Measurements from ENCODE around the gene ATP1A2.
"Not testable (repeated sequence)": the region's sequence is repeated elsewhere in the genome, so short reads cannot be mapped to it uniquely, and the experiment has no call there.

ATP1A2 gene

DNA sequence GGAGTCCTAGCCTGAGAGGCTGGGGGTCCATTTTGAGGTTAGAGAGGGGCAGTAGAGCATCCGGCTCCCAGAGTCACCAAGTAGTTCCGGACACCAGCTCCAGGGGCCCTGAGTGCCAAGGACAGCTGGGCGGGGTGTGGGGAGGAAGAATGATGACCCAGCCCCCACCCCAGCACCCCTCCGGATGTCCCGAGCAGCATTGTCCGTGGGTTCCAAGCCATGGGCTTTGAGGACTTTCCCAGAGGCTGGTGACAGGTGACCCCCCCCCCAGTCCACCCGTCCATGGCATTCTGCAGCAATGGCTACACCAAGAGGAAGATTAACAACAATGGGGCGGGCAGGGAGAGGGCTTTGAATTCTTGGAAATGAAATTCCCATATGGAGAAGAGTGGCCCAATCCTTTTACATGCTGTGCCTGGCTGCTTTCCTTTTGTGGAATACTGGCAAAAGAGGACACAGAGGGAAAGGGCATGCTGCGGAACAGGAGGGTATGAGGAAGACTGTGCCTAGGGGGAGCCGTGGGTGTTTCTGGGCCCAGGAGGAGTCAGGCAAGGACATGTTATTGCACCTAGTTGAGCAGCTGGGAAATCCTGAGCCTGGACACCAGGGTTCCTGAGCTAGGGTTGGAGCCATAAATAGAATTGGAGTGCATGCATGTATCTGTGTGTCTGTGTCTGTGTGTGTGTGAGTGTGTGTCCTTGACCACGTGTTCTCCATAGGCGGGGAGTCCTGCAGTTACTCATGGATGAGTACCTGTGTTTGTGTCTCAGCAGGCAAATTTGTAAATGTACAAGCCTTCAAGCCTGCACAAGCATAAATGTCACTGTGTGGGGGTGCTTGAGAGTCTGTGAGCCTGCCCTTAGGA is 956 bp downstream of the ATP1A2 start:
- H3K27me3 ChIP-seq (ENCODE audit: low read depth) = no peaks in the 10 kb centered on the region
- no peak overlapping the region for H3K4me3 ChIP-seq
- H3K4me1 ChIP-seq = no peaks in the 10 kb centered on the region
- no peaks in the 10 kb centered on the region for H3K9me3 ChIP-seq
- DNase-seq (ENCODE audit: low spot score in 2 of 2) = no peak
- in situ Hi-C loops (cut with MboI; ENCODE audit: low sequenced_read_pairs) = no loop called here
- no peaks in the 10 kb centered on the region for H3K36me3 ChIP-seq (replicated peaks)

DNA sequence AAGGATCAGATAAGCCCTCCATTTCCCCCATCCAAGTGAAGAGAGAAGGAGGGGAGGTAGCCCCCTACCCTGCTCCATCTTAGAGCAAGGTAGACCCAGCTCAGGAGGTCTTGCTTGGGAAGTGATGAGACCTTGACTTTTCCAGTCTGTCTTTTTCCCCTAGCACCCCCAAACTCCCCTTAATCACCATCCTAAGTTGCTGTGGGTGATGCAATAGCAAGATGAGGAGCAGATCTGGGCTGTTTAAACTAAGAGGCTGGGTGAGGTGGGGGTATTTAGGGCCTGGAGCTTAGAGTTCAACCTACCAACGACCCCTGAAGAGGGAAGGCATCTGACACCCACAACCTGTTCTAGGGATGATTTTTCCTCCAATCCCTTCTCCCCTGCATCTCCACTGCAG is 1.7 kb downstream of the ATP1A2 start:
- Histone ChIP-seq H3K4me1 (no peaks in the 10 kb centered on the region), H3K4me3 (no peak overlapping the region), H3K27me3 (ENCODE audit: low read depth) (no peaks in the 10 kb centered on the region), H3K9me3 (no peaks in the 10 kb centered on the region), H3K36me3 (replicated peaks) (no peaks in the 10 kb centered on the region)
- DNase-seq (ENCODE audit: low spot score in 2 of 2) = no peak
- in situ Hi-C loops (cut with MboI; ENCODE audit: low sequenced_read_pairs) = no loop called here

DNA sequence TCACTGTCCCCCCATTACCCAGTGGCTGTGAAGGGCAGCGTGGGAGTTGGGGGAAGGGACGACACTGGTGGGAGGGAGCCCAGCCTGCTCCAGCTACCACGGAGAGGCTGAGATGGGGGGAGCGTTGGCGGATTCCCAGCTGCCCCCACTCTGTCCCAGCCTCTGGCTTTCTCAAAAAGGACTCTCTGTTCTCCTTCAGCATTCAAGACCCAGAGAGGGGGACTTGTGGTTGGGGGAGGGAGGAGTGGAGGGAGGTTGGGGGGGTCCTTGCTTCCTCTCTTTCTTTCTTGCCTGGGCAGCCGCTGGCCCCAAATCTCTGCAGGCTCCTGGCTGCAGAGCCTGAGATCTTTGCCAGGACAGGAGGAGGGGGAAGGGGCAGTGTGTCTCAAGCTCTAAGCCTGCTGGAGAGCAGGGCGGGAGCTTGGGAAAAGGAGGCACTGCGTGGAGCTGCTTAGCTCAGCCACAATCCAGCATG is 2.2 kb downstream of the ATP1A2 start:
- H3K4me1 ChIP-seq = no peaks in the 10 kb centered on the region
- no peaks in the 10 kb centered on the region for H3K9me3 ChIP-seq
- no peak for DNase-seq (ENCODE audit: low spot score in 2 of 2)
- H3K4me3 ChIP-seq = no peak overlapping the region
- in situ Hi-C loops (cut with MboI; ENCODE audit: low sequenced_read_pairs) = no loop called here
- no peaks in the 10 kb centered on the region for H3K36me3 ChIP-seq (replicated peaks)
- H3K27me3 ChIP-seq (ENCODE audit: low read depth) = no peaks in the 10 kb centered on the region

DNA sequence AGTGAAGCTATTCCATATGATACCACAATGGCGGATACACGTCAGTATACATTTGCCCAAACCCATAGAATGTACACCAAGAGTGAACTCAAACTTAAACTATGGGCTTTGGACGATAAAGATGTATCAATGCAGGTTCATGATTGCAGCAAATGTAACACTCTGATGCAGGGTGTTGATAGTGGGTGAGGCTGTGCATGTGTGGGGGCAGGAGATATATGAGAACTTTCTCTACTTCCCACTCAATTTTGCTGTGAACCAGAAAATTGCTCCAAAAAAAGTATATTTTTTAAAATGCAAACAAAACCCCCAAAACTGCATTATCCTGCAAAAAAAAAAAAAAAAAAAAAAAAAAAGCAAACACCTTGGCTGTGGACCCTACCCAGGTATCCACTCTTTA is 3.4 kb downstream of the ATP1A2 start:
- no peaks in the 10 kb centered on the region for H3K36me3 ChIP-seq (replicated peaks)
- no peak for DNase-seq (ENCODE audit: low spot score in 2 of 2)
- no peaks in the 10 kb centered on the region for H3K4me1 ChIP-seq
- in situ Hi-C loops (cut with MboI; ENCODE audit: low sequenced_read_pairs) = no loop called here
- no peaks in the 10 kb centered on the region for H3K27me3 ChIP-seq (ENCODE audit: low read depth)
- no peak overlapping the region for H3K4me3 ChIP-seq
- no peaks in the 10 kb centered on the region for H3K9me3 ChIP-seq

DNA sequence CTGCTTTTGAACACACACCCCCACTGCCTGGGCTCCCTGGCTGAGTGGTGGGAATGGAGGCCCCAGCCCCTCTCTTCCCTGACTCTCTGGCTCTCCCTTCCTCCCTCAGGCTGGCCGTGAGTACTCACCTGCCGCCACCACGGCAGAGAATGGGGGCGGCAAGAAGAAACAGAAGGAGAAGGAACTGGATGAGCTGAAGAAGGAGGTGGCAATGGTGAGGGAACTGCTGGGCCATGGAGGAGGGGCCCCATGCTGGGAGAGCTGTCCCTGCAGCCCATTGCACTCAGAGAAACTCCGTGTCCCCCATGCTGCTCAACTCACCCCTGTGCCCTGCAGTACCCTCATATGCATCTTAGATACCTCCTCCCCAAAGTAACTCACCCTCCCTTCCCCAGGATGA is 5.2 kb downstream of the ATP1A2 start:
- in situ Hi-C loops (cut with MboI; ENCODE audit: low sequenced_read_pairs) = no loop called here
- Histone ChIP-seq H3K4me3 (no peak overlapping the region), H3K4me1 (no peaks in the 10 kb centered on the region), H3K9me3 (no peaks in the 10 kb centered on the region), H3K27me3 (ENCODE audit: low read depth) (no peaks in the 10 kb centered on the region), H3K36me3 (replicated peaks) (no peaks in the 10 kb centered on the region)
- DNase-seq (ENCODE audit: low spot score in 2 of 2) = no peak

DNA sequence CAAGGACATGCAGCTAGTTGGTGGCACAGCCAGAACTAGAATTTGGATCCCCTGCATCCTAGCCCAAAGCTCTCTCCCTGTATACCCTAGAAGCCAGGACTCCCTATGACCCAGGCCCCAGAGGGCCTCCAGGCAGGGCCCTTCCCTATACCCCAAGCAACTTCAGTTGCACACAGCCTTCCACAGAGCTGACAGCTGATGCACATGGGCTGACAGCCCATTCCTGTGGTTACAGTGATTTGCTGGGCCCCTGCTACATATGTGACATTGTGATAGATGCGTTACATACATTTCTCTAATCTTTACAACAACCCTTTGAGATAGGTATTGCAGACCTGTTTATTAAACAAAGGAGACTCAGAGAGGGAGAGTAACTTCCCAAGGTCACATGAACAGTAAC is 5.8 kb downstream of the ATP1A2 start:
- H3K4me1 ChIP-seq = no peaks in the 10 kb centered on the region
- DNase-seq (ENCODE audit: low spot score in 2 of 2) = no peak
- no peaks in the 10 kb centered on the region for H3K36me3 ChIP-seq (replicated peaks)
- H3K9me3 ChIP-seq = no peaks in the 10 kb centered on the region
- in situ Hi-C loops (cut with MboI; ENCODE audit: low sequenced_read_pairs) = no loop called here
- H3K27me3 ChIP-seq (ENCODE audit: low read depth) = no peaks in the 10 kb centered on the region
- H3K4me3 ChIP-seq = no peak overlapping the region

DNA sequence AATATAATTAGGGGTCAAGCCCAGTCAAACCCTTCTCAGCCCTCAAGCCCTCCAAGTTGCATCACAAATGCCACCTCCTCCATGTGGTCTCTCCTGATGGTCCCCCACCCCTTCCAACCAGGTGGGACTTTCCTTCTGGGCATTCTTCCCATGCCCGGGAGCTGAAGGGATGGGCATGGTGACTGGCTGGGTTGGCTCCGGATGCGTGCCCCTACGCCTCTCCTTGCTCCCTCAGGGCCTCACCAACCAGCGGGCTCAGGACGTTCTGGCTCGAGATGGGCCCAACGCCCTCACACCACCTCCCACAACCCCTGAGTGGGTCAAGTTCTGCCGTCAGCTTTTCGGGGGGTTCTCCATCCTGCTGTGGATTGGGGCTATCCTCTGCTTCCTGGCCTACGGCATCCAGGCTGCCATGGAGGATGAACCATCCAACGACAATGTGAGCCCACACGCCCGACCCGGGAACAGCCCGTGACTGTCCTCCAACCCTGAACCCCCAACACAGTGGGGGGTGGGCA is 7.5 kb downstream of the ATP1A2 start:
- no peaks in the 10 kb centered on the region for H3K36me3 ChIP-seq (replicated peaks)
- no peak for DNase-seq (ENCODE audit: low spot score in 2 of 2)
- H3K4me1 ChIP-seq = no peaks in the 10 kb centered on the region
- H3K9me3 ChIP-seq = no peaks in the 10 kb centered on the region
- H3K27me3 ChIP-seq (ENCODE audit: low read depth) = no peaks in the 10 kb centered on the region
- in situ Hi-C loops (cut with MboI; ENCODE audit: low sequenced_read_pairs) = no loop called here
- no peak overlapping the region for H3K4me3 ChIP-seq

DNA sequence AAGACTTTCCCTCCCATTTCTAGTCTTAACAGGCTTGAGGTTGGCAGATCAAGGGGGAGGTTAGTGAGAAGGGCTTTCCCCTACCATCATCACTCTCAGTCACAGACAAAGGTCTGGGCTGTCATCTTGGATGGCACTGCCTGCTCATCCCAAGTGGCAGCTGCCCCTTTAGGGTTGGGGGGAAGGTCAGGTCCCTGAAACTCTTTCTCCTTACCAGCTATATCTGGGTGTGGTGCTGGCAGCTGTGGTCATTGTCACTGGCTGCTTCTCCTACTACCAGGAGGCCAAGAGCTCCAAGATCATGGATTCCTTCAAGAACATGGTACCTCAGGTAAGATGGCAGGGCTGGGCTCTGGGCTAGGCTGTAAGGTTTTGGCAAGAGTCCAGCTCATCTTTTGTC is 8.2 kb downstream of the ATP1A2 start:
- Histone ChIP-seq H3K4me1 (no peaks in the 10 kb centered on the region), H3K27me3 (ENCODE audit: low read depth) (no peaks in the 10 kb centered on the region), H3K36me3 (replicated peaks) (no peaks in the 10 kb centered on the region), H3K9me3 (no peaks in the 10 kb centered on the region), H3K4me3 (no peak overlapping the region)
- in situ Hi-C loops (cut with MboI; ENCODE audit: low sequenced_read_pairs) = no loop called here
- DNase-seq (ENCODE audit: low spot score in 2 of 2) = no peak

DNA sequence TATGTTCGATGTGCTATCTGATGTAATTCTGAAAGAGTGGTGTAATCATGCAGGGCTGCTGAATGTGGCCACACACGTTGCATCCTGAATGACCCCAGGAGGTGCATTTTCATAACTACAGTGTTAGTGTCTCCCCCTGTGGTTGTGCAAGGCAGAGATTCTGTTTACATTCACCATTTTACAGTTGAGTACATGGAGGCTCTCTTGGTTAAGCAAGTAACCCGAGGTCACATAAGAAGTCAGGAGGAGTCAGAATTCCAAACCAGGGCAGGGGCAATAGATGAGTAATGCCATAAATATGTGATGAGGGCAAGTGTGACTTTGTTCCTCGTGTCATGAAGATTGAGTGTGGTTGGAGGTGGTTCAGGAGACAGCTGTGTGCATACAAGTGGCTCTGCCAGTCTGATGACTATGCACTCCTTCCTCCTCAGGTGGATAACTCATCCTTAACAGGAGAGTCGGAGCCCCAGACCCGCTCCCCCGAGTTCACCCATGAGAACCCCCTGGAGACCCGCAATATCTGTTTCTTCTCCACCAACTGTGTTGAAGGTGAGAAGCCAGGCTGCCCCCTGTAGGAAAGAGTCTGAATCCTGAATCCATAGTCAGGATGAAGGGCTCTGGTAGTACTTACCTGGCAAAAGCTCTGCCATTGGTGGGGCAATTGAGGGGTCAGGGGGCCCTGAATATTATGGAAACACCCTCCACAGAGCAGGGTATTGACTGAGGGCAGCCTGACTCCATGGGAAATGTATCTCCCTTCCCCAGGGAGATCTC is 9.3 kb downstream of the ATP1A2 start:
- no peak overlapping the region for H3K4me3 ChIP-seq
- no peaks in the 10 kb centered on the region for H3K36me3 ChIP-seq (replicated peaks)
- H3K27me3 ChIP-seq (ENCODE audit: low read depth) = no peaks in the 10 kb centered on the region
- no peaks in the 10 kb centered on the region for H3K9me3 ChIP-seq
- in situ Hi-C loops (cut with MboI; ENCODE audit: low sequenced_read_pairs) = no loop called here
- H3K4me1 ChIP-seq = no peaks in the 10 kb centered on the region
- no peak for DNase-seq (ENCODE audit: low spot score in 2 of 2)

DNA sequence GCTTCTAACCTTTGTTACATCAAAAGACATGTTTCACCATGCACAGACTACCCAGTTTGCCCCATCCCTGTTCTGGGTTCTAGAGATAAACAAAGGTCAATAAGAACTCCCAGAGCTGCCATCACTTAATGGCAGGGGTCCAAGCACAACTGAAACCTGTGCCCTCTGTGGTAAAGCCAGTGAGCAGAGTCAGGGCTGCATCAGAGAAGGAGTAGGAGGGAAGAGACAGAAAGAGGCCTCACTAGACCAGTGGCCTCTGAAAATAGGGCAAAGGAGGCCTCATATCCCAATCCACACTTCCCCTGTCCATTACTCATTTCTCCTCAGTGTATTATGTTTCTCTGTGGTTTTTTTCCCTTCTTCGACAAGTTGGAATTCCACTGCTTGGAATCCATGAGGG is 10.2 kb downstream of the ATP1A2 start:
- no peak for DNase-seq (ENCODE audit: low spot score in 2 of 2)
- Histone ChIP-seq H3K4me3 (no peak overlapping the region), H3K27me3 (ENCODE audit: low read depth) (no peaks in the 10 kb centered on the region), H3K36me3 (replicated peaks) (no peaks in the 10 kb centered on the region), H3K4me1 (no peaks in the 10 kb centered on the region), H3K9me3 (no peaks in the 10 kb centered on the region)
- in situ Hi-C loops (cut with MboI; ENCODE audit: low sequenced_read_pairs) = no loop called here

DNA sequence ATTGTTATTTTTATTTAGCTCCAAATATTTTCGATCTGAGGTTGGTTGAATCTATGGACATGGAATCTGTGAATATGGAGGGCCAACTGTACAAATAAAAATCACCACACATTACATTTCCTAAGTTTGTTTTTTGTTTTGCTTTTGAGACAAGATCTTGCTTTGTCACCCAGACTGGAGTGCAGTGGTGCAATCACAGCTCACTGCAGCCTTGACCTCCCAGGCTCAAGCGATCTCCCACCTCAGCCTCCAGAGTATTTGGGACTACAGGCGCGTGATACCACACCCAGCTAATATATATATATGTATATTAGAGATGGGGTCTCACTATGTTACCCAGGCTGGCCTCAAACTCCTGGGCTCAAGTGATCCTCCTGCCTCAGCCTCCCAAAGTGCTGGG is 10.8 kb downstream of the ATP1A2 start:
- H3K36me3 ChIP-seq (replicated peaks); H3K9me3 ChIP-seq; DNase-seq (ENCODE audit: low spot score in 2 of 2); H3K27me3 ChIP-seq (ENCODE audit: low read depth); in situ Hi-C loops (cut with MboI; ENCODE audit: low sequenced_read_pairs); H3K4me3 ChIP-seq; H3K4me1 ChIP-seq: not testable (repeated sequence)

DNA sequence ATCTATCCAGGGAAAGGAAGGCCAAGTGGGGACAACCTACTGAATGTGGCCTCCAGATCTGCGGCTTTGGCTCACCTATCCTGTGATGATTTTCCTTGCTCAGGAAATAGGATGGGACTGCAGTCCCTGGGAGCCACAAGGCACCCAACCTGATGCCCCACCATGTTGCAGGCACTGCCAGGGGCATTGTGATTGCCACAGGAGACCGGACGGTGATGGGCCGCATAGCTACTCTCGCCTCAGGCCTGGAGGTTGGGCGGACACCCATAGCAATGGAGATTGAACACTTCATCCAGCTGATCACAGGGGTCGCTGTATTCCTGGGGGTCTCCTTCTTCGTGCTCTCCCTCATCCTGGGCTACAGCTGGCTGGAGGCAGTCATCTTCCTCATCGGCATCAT is 11.8 kb downstream of the ATP1A2 start:
- no peaks in the 10 kb centered on the region for H3K4me1 ChIP-seq
- no peak overlapping the region for H3K4me3 ChIP-seq
- in situ Hi-C loops (cut with MboI; ENCODE audit: low sequenced_read_pairs) = no loop called here
- H3K27me3 ChIP-seq (ENCODE audit: low read depth) = no peaks in the 10 kb centered on the region
- H3K36me3 ChIP-seq (replicated peaks) = no peaks in the 10 kb centered on the region
- no peaks in the 10 kb centered on the region for H3K9me3 ChIP-seq
- no peak for DNase-seq (ENCODE audit: low spot score in 2 of 2)

DNA sequence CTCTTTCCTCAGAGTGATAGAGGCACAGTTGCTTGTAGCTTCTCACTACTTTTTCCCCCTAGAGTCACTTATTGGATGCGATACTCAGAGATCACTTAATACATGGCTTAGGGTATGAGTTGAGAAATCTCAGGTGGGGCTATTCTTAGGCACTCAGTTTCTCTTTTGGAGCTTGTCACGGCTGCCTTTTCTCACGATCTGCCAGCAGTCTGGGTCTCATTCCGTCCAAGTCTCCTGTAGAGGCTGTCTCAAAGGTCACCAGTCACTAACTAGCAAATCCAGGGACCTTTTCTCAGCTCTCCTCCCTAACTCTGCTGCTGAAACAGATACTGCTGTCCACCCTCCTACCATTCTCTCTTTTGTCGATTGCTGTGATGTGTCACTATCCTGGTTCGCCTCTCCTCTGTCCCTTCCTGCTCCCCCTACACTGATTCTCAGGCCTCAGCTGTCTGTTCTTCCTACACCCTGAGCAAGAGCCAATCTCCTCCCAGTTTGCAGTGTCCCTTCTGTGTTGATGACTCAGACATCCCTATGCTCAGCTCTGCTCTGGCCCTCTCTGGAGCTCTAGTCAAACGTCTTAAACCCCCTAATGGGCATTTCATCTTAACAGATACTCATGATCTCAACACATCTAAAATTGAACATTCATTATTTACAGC is 12.4 kb downstream of the ATP1A2 start:
- in situ Hi-C loops (cut with MboI; ENCODE audit: low sequenced_read_pairs) = no loop called here
- H3K36me3 ChIP-seq (replicated peaks) = no peaks in the 10 kb centered on the region
- H3K9me3 ChIP-seq = no peaks in the 10 kb centered on the region
- no peak overlapping the region for H3K4me3 ChIP-seq
- DNase-seq (ENCODE audit: low spot score in 2 of 2) = no peak
- no peaks in the 10 kb centered on the region for H3K27me3 ChIP-seq (ENCODE audit: low read depth)
- no peaks in the 10 kb centered on the region for H3K4me1 ChIP-seq

DNA sequence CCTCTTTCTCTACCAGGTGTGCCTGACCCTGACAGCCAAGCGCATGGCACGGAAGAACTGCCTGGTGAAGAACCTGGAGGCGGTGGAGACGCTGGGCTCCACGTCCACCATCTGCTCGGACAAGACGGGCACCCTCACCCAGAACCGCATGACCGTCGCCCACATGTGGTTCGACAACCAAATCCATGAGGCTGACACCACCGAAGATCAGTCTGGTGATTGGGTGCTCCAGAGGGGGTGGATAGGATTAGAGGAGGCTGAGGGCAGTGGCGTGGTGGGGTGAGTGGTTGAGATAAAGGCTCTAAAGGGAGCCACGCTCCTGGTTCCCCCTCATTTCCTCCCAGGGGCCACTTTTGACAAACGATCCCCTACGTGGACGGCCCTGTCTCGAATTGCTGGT is 13.1 kb downstream of the ATP1A2 start:
- DNase-seq (ENCODE audit: low spot score in 2 of 2) = no peak
- Histone ChIP-seq H3K27me3 (ENCODE audit: low read depth) (no peaks in the 10 kb centered on the region), H3K9me3 (no peaks in the 10 kb centered on the region), H3K4me1 (no peaks in the 10 kb centered on the region), H3K4me3 (no peak overlapping the region), H3K36me3 (replicated peaks) (no peaks in the 10 kb centered on the region)
- in situ Hi-C loops (cut with MboI; ENCODE audit: low sequenced_read_pairs) = no loop called here
